Psoas muscle (tissue), 8 donors: ENCODE results near the gene KRTAP4-11. TPM values are rescaled to one million over a fixed set of nuclear protein-coding genes. Genes with fewer than 3 reads are reported as not detected.
"Not testable (repeated sequence)": the region's sequence is repeated elsewhere in the genome, so short reads cannot be mapped to it uniquely, and the experiment has no call there.

Experiments used
- ATAC-seq, 4 donors: fragments of 200-7000 bp; cut with Tn5 transposase; one replicate each; pipeline ENCODE4 v1.9.1; 2020; ENCODE audit warnings: moderate library complexity in 3 of 4, mild to moderate bottlenecking in 2 of 4
- DNase-seq, 2 donors: peaks; one replicate each; pipeline ENCODE4 v3.0.0-alpha.2; 2020
- H3K27ac ChIP-seq: fragments of 200-600 bp; one replicate; pipeline ENCODE4 v1.8.0; 2022
- H3K27me3 ChIP-seq, 3 donors: fragments of 200-600 bp in 1 of 3; one replicate each; pipeline versions ENCODE4 v1.6.1 to v1.8.0; 2013 to 2022; ENCODE audit warnings: low read length in 2 of 3, mild to moderate bottlenecking in 2 of 3, moderate library complexity in 1 of 3; ENCODE audit not compliant: insufficient read depth in 3 of 3
- H3K36me3 ChIP-seq, 2 donors: fragments of 200-600 bp in 1 of 2; one replicate each; pipeline versions ENCODE4 v1.6.1 to v1.8.0; 2013 to 2022; ENCODE audit warnings: low read depth in 1 of 2, mild to moderate bottlenecking in 1 of 2, moderate library complexity in 1 of 2; ENCODE audit not compliant: insufficient read depth in 1 of 2
- H3K4me1 ChIP-seq: fragments of 200-600 bp; one replicate; pipeline ENCODE4 v1.8.0; 2022
- H3K4me3 ChIP-seq: fragments of 200-600 bp; one replicate; pipeline ENCODE4 v1.8.0; 2022; ENCODE audit warnings: mild to moderate bottlenecking
- H3K9me3 ChIP-seq: fragments of 200-600 bp; one replicate; pipeline ENCODE4 v1.8.0; 2022
- CTCF ChIP-seq: fragments of 200-600 bp; IDR thresholded peaks from one replicate; pipeline ENCODE4 v1.8.0; 2022; ENCODE audit warnings: antibody characterized with exemption
- WGBS, 3 donors: extraction: QIAGEN DNeasy Blood & Tissue Kit; methylation state at CpG; one replicate each; pipeline versions ENCODE4 v1.1.6 to v1.1.7; 2013; 5-methylcytosine and 5-hydroxymethylcytosine counted together
- intact Hi-C, 2 donors: fragments of 100-400 bp; cut with DNase I; formaldehyde crosslinking; loops; one replicate each; pipeline versions ENCODE4 v1.11.0 to v1.14.2; 2022
- polyA plus RNA-seq, 3 donors: library from polyadenylated mRNA; stranded (reverse); fragments of 200-250 nt; gene quantifications; one replicate each; pipeline ENCODE4 v1.2.3, GENCODE V29; 2013
- total RNA-seq, 4 donors: library from RNA; stranded (reverse); fragmentation: NEBNext Ultra II Directional in 2 of 4; extraction: Animal tissue kit (Norgen Biotek cat#: 25700) in 2 of 4; gene quantifications; one replicate each; pipeline versions ENCODE4 v1.2.1 to v1.2.4, GENCODE V29; 2021 to 2023
- donor health status: healthy with polysubstance abuse.
- donor health status: DM: no; HTN: no; CAD: no; lungs with moderate emphysema.
- donor health status: Bipolar disorder and iron deficiency.
- donor health status: healthy.
- donor health status: DM: yes; HTN: yes; CAD: no.
- donor health status: DM: no; HTN: no; CAD: no.
- donor health status: DM: no; HTN: no; CAD: no.
- donor health status: DM: yes; HTN: yes; CAD: no.

The KRTAP4-11 gene
- total and polyA plus RNA-seq, 7 donors, result not detected

- no peaks in the 10 kb centered on the region for H3K4me1 ChIP-seq
Observed at GRCh38 chr17:41098042-41098441, 20.1 kb downstream of the KRTAP4-11 start, which contains the start of gene KRTAP4-8. KRTAP4-8 (minus strand) TSS chr17:41098142; CDS start chr17:41098084, 58 bp downstream.

DNA sequence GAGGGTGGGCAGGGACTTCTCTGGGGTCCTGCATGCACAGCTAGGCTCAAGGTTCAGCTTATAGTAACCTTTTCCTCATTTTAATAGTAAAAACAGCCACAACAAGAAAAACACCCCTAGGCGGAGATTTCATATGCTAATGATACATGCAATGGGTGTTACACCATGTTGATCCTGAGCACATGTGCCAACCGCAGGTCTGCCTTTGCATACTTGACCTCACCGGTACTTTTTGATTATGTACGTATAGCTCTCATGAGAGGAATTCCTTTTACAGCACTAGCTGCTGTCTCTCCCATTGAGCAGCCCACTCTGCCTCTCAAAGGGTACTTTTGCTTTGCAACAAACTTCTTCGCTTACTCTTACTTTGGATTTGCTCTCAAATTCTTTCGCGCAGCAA, 22.1 kb downstream of the KRTAP4-11 start:
- H3K27me3 ChIP-seq, result peaks cover 0 to 4% (median 1%) of the 10 kb centered on the region in 3 donors
- intact Hi-C loops, result no loop called here
- H3K27ac ChIP-seq, result no peak overlapping the region
- H3K9me3 ChIP-seq, result no peaks in the 10 kb centered on the region
- H3K4me3 ChIP-seq, result no peak overlapping the region
- whole genome bisulfite sequencing, 3 donors, result 82 to 86% (median 83%) methylated on average over 7 of the region's 7 CpGs
- no peaks in the 10 kb centered on the region for H3K4me1 ChIP-seq
- ATAC-seq (no peak), DNase-seq (no peak)
- no peaks in the 10 kb centered on the region for H3K36me3 ChIP-seq
- TF ChIP-seq CTCF, result no peak

More at GRCh38 chr17:41098042-41098441, 20.1 kb downstream of the KRTAP4-11 start, which contains the start of gene KRTAP4-8:
- Histone ChIP-seq H3K4me3 (no peak within 1 kb of the TSS), H3K36me3 (no peaks in the 10 kb centered on the region), H3K27ac (no peak within 1 kb of the TSS), H3K9me3 (no peaks in the 10 kb centered on the region), H3K27me3 (peaks cover 0 to 4% (median 1%) of the 10 kb centered on the region in 3 donors)
- WGBS, 3 donors, result 72 to 76% (median 73%) methylated on average over 4 of the region's 4 CpGs
- DNase-seq (no peak), ATAC-seq (no peak)
- TF ChIP-seq CTCF, result no peak
- intact Hi-C loops, result no loop called here

GRCh38 chr17:41088760-41089352, 29.3 kb downstream of the KRTAP4-11 start:
- H3K27me3 ChIP-seq, H3K4me3 ChIP-seq, H3K4me1 ChIP-seq, H3K27ac ChIP-seq, DNase-seq, H3K36me3 ChIP-seq, H3K9me3 ChIP-seq, intact Hi-C loops, ATAC-seq: not testable (repeated sequence)
- WGBS, 3 donors, result 51 to 67% (median 64%) methylated on average over 4 of the region's 4 CpGs

DNA sequence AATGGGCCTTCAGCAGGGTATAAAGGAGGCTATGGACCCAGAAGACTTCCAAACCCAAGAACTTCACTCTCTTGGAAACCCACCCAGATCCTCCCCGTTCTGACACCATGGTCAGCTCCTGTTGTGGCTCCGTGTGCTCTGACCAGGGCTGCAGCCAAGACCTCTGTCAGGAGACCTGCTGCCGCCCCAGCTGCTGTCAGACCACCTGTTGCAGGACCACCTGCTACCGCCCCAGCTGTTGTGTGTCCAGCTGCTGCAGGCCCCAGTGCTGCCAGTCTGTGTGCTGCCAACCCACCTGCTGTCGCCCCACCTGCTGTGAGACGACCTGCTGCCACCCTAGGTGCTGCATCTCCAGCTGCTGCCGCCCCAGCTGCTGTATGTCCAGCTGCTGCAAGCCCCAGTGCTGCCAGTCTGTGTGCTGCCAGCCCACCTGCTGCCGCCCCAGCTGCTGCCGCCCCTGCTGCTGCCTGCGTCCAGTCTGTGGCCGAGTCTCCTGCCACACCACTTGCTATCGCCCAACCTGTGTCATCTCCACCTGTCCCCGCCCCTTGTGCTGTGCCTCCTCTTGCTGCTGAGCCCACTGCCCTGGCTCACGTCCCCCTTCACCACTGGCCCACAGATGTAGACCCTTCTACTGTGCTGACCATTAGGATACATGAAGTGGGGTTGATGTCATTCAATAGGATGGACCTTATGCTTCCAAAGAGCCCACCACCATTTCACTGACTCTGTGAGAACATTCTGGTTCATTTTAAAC, 33.9 kb downstream of the KRTAP4-11 start, which contains the start of gene KRTAP4-7:
Gene KRTAP4-7 (plus strand): TSS at position 51 of the 757 bp plus-strand sequence. CDS start 57 bp downstream, at position 108.
- H3K4me3 ChIP-seq, ATAC-seq, H3K36me3 ChIP-seq, DNase-seq, H3K4me1 ChIP-seq, H3K9me3 ChIP-seq, intact Hi-C loops, H3K27me3 ChIP-seq, H3K27ac ChIP-seq: not testable (repeated sequence)
- WGBS, 3 donors, result 70 to 79% (median 71%) methylated on average over 5 to 14 of the region's 14 CpGs

DNA sequence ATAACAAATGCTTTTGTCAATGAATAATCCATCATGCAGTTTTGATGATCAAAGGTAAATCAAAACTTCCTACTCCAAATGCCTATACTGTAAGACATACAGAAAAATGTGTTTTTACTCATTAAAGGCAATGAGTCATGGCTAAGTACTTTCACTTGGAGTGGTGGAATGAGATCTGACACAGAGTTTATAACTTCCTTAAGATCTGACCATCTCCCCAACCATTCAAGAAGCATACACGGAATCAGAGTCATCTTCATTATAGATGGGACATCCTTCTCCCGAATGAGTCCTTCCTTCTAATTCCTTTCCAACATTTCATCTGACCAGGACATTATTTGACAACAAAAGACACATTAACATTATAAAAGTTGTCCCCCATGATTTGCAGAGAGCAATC, 34.7 kb downstream of the KRTAP4-11 start:
- H3K27me3 ChIP-seq, H3K9me3 ChIP-seq, H3K27ac ChIP-seq, H3K36me3 ChIP-seq, H3K4me1 ChIP-seq, ATAC-seq, DNase-seq, intact Hi-C loops, H3K4me3 ChIP-seq: not testable (repeated sequence)
- WGBS, 3 donors, result 77 to 81% (median 77%) methylated on average over 2 of the region's 2 CpGs

- 48 to 61% (median 61%) methylated on average over 4 of the region's 4 CpGs for WGBS, 3 donors
- TF ChIP-seq CTCF, result no peak
- H3K27ac ChIP-seq, result no peak overlapping the region
- H3K9me3 ChIP-seq, result no peaks in the 10 kb centered on the region
- intact Hi-C loops, result no loop called here
- no peaks in the 10 kb centered on the region for H3K36me3 ChIP-seq
- DNase-seq (no peak), ATAC-seq (no peak)
- H3K27me3 ChIP-seq, result peaks cover 0 to 3% (median 0%) of the 10 kb centered on the region in 3 donors
- H3K4me1 ChIP-seq, result no peaks in the 10 kb centered on the region
- H3K4me3 ChIP-seq, result no peak overlapping the region
Observed at GRCh38 chr17:41082626-41083025, 35.5 kb downstream of the KRTAP4-11 start.
